ENCODE data around the gene ZNF17.

ZNF17 gene

GRCh38 chr19:57434386-57435061 is 23.6 kb downstream of the ZNF17 start:
- FAIRE-seq = no peak

GRCh38 chr19:57435062-57435978 is 24.4 kb downstream of the ZNF17 start, which contains the start of gene ZNF749:
Gene ZNF749 (plus strand): TSS chr19:57435325. CDS start chr19:57435579, 254 bp downstream.
- FAIRE-seq = peak; percentile 98

DNA sequence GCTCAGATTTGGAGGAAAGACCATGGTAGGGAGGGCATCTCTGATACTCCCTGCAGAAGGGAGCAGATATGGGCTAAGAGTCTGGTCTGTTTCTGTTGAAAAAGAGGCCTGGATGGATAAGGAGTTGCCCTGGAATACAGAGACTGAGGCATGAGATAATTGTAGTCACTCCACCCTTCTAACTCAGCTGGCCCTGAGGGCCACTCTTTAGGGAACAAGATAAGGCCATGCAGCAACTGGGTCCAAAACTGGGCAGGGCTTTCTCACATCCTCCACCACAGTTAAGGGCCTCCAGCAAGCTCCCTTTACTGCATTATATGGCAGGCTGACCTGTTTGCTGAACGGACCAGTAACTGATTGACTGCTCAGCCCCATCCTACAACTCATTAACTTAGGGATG is 25.5 kb downstream of the ZNF17 start:
- FAIRE-seq = no peak

- FAIRE-seq = no peak
Measured at GRCh38 chr19:57437931-57438330, 27.0 kb downstream of the ZNF17 start.

GRCh38 chr19:57438925-57439324 is 28.0 kb downstream of the ZNF17 start:
- no peak for FAIRE-seq

- no peak for FAIRE-seq
Measured at GRCh38 chr19:57441979-57442752, 31.2 kb downstream of the ZNF17 start.

GRCh38 chr19:57443121-57443696 is 32.2 kb downstream of the ZNF17 start:
- FAIRE-seq = no peak

DNA sequence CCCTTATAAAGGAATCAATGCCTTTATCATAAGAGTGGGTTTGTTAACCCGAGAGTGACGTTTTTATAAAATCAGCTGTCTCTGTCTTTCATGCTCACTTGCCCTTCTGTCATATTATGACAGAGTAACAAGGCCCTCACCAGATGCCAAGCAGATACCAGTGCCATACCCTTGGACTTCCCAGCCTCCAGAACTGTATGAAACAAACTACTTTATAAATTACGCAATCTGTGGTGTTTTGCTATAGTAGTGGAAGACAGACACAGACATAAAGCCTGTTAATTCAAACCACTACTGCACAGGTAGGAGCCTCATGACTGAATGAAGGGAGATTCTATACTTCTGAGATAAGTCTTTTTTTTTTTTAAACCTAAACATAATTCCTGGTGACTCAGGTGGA is 41.3 kb downstream of the ZNF17 start:
- no peak for FAIRE-seq

- no peak for FAIRE-seq
Measured at GRCh38 chr19:57465680-57466381, 54.9 kb downstream of the ZNF17 start.

- no peak for FAIRE-seq
Measured at GRCh38 chr19:57466489-57466888, 55.5 kb downstream of the ZNF17 start.

Measured in endometrium (tissue), 2 donors.